Natural killer cell (primary cell): ENCODE results near the gene OR2B2. TPM values are rescaled to one million over a fixed set of nuclear protein-coding genes. Genes with fewer than 3 reads are reported as not detected.

ENCODE experiments used
- ATAC-seq, 3 donors: fragments of 150-1000 bp in 2 of 3; fragments of 200-7000 bp in 1 of 3; cut with Tn5 transposase; 1 replicate in 1 of 3; 2 replicates in 2 of 3; pipeline ENCODE4 v1.10.0; 2021; ENCODE audit warnings: mild to moderate bottlenecking in 2 of 3, moderate library complexity in 2 of 3
- DNase-seq, 2 donors: peaks; one replicate each; pipeline versions ENCODE4 v3.0.0 to v3.0.0-alpha.2; 2013 to 2021; ENCODE audit warnings: mixed read lengths in 1 of 2
- H3K27ac ChIP-seq: one replicate; pipeline ENCODE4 v1.5.1; 2013; ENCODE audit warnings: mild to moderate bottlenecking, low read length
- H3K27me3 ChIP-seq: one replicate; pipeline ENCODE4 v1.6.1; 2013; ENCODE audit warnings: low read length; ENCODE audit not compliant: control insufficient read depth, insufficient read depth
- H3K36me3 ChIP-seq: one replicate; pipeline ENCODE4 v1.6.1; 2013; ENCODE audit warnings: low read length; ENCODE audit not compliant: control insufficient read depth, insufficient read depth
- H3K4me1 ChIP-seq: one replicate; pipeline ENCODE4 v1.6.1; 2013; ENCODE audit warnings: low read length; ENCODE audit not compliant: control insufficient read depth, insufficient read depth
- H3K4me3 ChIP-seq: one replicate; pipeline ENCODE4 v1.5.1; 2013; ENCODE audit warnings: low read length
- H3K9me3 ChIP-seq: one replicate; pipeline ENCODE4 v1.6.1; 2013; ENCODE audit warnings: low read length; ENCODE audit not compliant: control insufficient read depth, insufficient read depth
- H3K27ac Mint-ChIP-seq, 2 donors: one replicate each; pipeline ENCODE4 v1.8.0; 2022; ENCODE audit warnings: mild to moderate bottlenecking in 2 of 2, mixed read lengths in 2 of 2, moderate library complexity in 1 of 2
- H3K27me3 Mint-ChIP-seq, 2 donors: one replicate each; pipeline ENCODE4 v1.8.0; 2022; ENCODE audit warnings: low read depth in 2 of 2, mixed read lengths in 2 of 2
- H3K36me3 Mint-ChIP-seq: one replicate; pipeline ENCODE4 v1.8.0; 2022; ENCODE audit warnings: mixed read lengths
- H3K4me1 Mint-ChIP-seq, 2 donors: one replicate each; pipeline ENCODE4 v1.8.0; 2022; ENCODE audit warnings: mixed read lengths in 2 of 2
- H3K4me3 Mint-ChIP-seq: one replicate; pipeline ENCODE4 v1.8.0; 2022; ENCODE audit warnings: mild to moderate bottlenecking, moderate library complexity, mixed read lengths
- H3K9me3 Mint-ChIP-seq, 2 donors: one replicate each; pipeline ENCODE4 v1.8.0; 2022; ENCODE audit warnings: mixed read lengths in 2 of 2
- WGBS: methylation state at CpG from one replicate; pipeline ENCODE4 v1.1.7; 2013; ENCODE audit warnings: missing lambda C conversion rate; ENCODE audit not compliant: insufficient coverage; 5-methylcytosine and 5-hydroxymethylcytosine counted together
- intact Hi-C: fragments of 100-400 bp; cut with micrococcal nuclease; formaldehyde crosslinking; loops from one replicate; pipeline ENCODE4 v1.14.2; 2022
- total RNA-seq, 4 donors: library from RNA; stranded (reverse); fragments of 120-200 nt in 1 of 4; gene quantifications; one replicate each; pipeline versions ENCODE4 v1.2.3 to v1.2.4, GENCODE V29; 2013 to 2022
- TF ChIP-seq, protein P1 (sequence below): fragments of 200-600 bp; IDR thresholded peaks from one replicate; pipeline ENCODE4 v1.8.0; 2022; ENCODE audit warnings: antibody characterized with exemption

Gene OR2B2
- total RNA-seq, 3 donors from 2014 or later (not counting 1 experiment from before 2014, with no cell fraction given), result not detected

DNA sequence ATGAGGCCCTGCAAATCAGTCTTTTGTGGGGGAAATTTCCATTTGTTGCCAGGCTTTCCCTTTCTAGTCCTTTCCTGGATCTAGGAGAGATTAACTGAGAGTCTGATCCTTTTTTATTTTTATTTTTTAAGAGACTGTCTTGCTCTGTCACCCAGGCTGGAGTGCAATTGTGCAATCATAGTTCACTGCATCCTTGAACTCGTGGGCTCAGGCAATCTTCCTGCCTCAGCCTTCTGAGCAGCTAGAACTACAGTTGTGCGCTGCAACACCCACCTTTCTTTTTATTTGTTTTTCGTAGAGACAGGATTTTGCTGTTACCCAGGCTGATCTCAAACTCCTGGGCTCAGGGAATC, 22.9 kb downstream of the OR2B2 start:
- no peak overlapping the region for H3K27ac Mint-ChIP-seq
- 81% methylated on average over 3 of the region's 3 CpGs for WGBS
- Histone ChIP-seq H3K36me3 (no peaks in the 10 kb centered on the region), H3K4me1 (peaks cover 42% of the 10 kb centered on the region), H3K9me3 (no peaks in the 10 kb centered on the region), H3K27ac (no peak overlapping the region), H3K27me3 (no peaks in the 10 kb centered on the region), H3K4me3 (no peak overlapping the region)
- intact Hi-C loops, result no loop called here
- DNase-seq (no peak), ATAC-seq (no peak)
- H3K27me3 Mint-ChIP-seq, result no peaks in the 10 kb centered on the region
- no peaks in the 10 kb centered on the region for H3K9me3 Mint-ChIP-seq
- peaks cover 34 to 36% of the 10 kb centered on the region in 2 donors for H3K4me1 Mint-ChIP-seq
- H3K4me3 Mint-ChIP-seq, result no peak overlapping the region
- TF ChIP-seq, protein P1, sequence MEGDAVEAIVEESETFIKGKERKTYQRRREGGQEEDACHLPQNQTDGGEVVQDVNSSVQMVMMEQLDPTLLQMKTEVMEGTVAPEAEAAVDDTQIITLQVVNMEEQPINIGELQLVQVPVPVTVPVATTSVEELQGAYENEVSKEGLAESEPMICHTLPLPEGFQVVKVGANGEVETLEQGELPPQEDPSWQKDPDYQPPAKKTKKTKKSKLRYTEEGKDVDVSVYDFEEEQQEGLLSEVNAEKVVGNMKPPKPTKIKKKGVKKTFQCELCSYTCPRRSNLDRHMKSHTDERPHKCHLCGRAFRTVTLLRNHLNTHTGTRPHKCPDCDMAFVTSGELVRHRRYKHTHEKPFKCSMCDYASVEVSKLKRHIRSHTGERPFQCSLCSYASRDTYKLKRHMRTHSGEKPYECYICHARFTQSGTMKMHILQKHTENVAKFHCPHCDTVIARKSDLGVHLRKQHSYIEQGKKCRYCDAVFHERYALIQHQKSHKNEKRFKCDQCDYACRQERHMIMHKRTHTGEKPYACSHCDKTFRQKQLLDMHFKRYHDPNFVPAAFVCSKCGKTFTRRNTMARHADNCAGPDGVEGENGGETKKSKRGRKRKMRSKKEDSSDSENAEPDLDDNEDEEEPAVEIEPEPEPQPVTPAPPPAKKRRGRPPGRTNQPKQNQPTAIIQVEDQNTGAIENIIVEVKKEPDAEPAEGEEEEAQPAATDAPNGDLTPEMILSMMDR, result no peak
- no peaks in the 10 kb centered on the region for H3K36me3 Mint-ChIP-seq

DNA sequence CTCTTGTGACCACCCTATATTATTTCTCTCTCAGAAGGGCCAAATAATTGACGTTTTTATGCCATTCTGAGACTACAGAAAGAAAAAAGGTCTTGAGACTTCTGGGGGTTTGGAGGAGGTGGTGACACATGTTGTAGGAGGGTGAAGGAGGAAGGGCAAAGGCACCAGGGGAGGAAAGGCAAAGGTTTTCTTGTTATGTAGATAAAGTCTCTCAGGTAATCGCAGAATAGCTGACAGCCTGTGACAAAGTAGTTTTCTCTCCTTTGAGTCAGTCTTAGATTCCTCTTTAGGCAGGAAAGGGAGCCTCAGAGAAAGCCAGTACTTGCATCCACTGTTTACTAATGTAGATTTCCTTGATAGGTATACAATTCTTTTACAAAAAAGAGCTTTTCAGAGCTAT, 23.6 kb downstream of the OR2B2 start:
- ATAC-seq, result no peak
- H3K27ac Mint-ChIP-seq, result no peak overlapping the region

DNA sequence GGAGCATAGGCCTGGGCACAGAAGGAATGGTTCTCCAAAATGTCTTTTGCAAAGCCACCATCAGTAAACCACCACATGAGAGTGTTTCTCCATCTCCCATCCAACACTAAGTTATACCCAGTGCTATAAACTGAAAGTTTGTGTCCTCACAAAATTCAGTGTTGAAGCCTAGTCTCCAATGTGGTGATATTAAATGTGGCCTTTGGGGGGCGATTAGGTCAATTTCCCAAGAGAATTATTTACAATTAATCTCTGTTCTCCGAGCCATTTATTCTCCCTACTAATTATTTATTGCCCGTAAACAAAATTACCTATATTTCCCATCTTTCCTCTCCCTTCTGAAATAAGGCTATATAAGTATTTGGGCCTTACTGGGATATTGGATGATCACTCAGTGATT, 26.1 kb downstream of the OR2B2 start:
- Mint-ChIP-seq H3K4me3 (no peak overlapping the region), H3K36me3 (no peaks in the 10 kb centered on the region), H3K27ac (no peak overlapping the region), H3K4me1 (peaks cover 12 to 14% of the 10 kb centered on the region in 2 donors), H3K27me3 (no peaks in the 10 kb centered on the region), H3K9me3 (no peaks in the 10 kb centered on the region)
- TF ChIP-seq, protein P1, result no peak
- H3K36me3 ChIP-seq, result no peaks in the 10 kb centered on the region
- H3K27ac ChIP-seq, result no peak overlapping the region
- peaks cover 17% of the 10 kb centered on the region for H3K4me1 ChIP-seq
- H3K27me3 ChIP-seq, result no peaks in the 10 kb centered on the region
- intact Hi-C loops, result no loop called here
- ATAC-seq, result no peak
- DNase-seq, result no peak
- no peaks in the 10 kb centered on the region for H3K9me3 ChIP-seq
- H3K4me3 ChIP-seq, result no peak overlapping the region
- WGBS, result 83% methylated on average over 1 of the region's 3 CpGs

More for the DNA sequence above, 23.6 kb downstream of the OR2B2 start:
- TF ChIP-seq, protein P1, result no peak
- no peak overlapping the region for H3K4me3 Mint-ChIP-seq
- DNase-seq, result no peak
- Histone ChIP-seq H3K27ac (no peak overlapping the region), H3K27me3 (no peaks in the 10 kb centered on the region), H3K9me3 (no peaks in the 10 kb centered on the region), H3K4me1 (peaks cover 35% of the 10 kb centered on the region), H3K4me3 (no peak overlapping the region), H3K36me3 (no peaks in the 10 kb centered on the region)
- H3K4me1 Mint-ChIP-seq, result peaks cover 33 to 34% of the 10 kb centered on the region in 2 donors
- no peaks in the 10 kb centered on the region for H3K9me3 Mint-ChIP-seq
- 88% methylated on average over 2 of the region's 2 CpGs for WGBS
- intact Hi-C loops, result no loop called here
- no peaks in the 10 kb centered on the region for H3K36me3 Mint-ChIP-seq
- no peaks in the 10 kb centered on the region for H3K27me3 Mint-ChIP-seq

DNA sequence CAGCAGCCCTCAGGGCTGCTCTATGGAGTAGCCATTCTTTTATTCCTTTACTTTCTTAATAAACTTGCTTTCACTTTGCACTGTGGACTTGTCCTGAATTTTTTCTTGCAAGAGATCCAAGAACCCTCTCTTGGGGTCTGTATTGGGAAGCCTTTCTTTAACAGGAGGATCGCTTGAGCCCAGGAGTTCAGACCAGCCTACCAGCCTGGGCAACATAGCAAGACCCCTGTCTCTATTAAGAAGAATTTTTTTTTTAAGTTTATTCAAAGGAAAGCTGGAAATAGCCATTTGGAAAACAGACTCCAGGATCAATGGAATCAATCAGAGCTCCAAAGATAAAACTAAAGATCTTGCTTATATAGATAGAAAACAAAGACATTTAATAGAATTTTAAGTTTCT, 29.1 kb downstream of the OR2B2 start:
- intact Hi-C loops, result no loop called here
- 88% methylated on average over 1 of the region's 1 CpG for WGBS

More for the DNA sequence above, 29.1 kb downstream of the OR2B2 start:
- DNase-seq (no peak), ATAC-seq (no peak)
- H3K27ac Mint-ChIP-seq, result no peak overlapping the region
- H3K36me3 ChIP-seq, result no peaks in the 10 kb centered on the region
- no peaks in the 10 kb centered on the region for H3K36me3 Mint-ChIP-seq
- TF ChIP-seq, protein P1, result no peak
- H3K4me3 ChIP-seq, result no peak overlapping the region
- no peaks in the 10 kb centered on the region for H3K9me3 Mint-ChIP-seq
- H3K4me1 Mint-ChIP-seq, result no peaks in the 10 kb centered on the region
- H3K27ac ChIP-seq, result no peak overlapping the region
- H3K4me1 ChIP-seq, result no peaks in the 10 kb centered on the region
- H3K27me3 ChIP-seq, result no peaks in the 10 kb centered on the region
- H3K4me3 Mint-ChIP-seq, result no peak overlapping the region
- H3K9me3 ChIP-seq, result no peaks in the 10 kb centered on the region
- no peaks in the 10 kb centered on the region for H3K27me3 Mint-ChIP-seq
